DND-41 (cell line): ENCODE data around the gene CRACDL.

ENCODE experiments used
- ATAC-seq: fragments of 200-7000 bp; cut with Tn5 transposase; 3 replicates; pipeline ENCODE4 v1.9.1; 2021; ENCODE audit warnings: low read depth; ENCODE audit not compliant: insufficient read depth
- DNase-seq: peaks from one replicate; pipeline ENCODE4 v3.0.0-alpha.2; 2020
- H2AFZ ChIP-seq: 2 replicates; pipeline ENCODE4 v1.6.0; 2012; ENCODE audit warnings: low read depth, low read length
- H3K27ac ChIP-seq: 2 replicates; pipeline ENCODE4 v1.5.1; 2012; ENCODE audit warnings: low read length, inconsistent platforms
- H3K27me3 ChIP-seq: fragments of 200-600 bp; sonication (generic); 2 replicates; pipeline ENCODE4 v1.6.0; 2012; ENCODE audit warnings: low read length, mild to moderate bottlenecking, inconsistent platforms; ENCODE audit not compliant: insufficient read depth, poor library complexity
- H3K36me3 ChIP-seq: 2 replicates; pipeline ENCODE4 v1.5.1; 2012; ENCODE audit warnings: low read length, inconsistent platforms; ENCODE audit not compliant: insufficient read depth
- H3K4me1 ChIP-seq: 2 replicates; pipeline ENCODE4 v1.5.1; 2012; ENCODE audit warnings: mild to moderate bottlenecking, low read length; ENCODE audit not compliant: insufficient read depth
- H3K4me2 ChIP-seq: 2 replicates; pipeline ENCODE4 v1.6.0; 2012; ENCODE audit warnings: mild to moderate bottlenecking, moderate library complexity, low read length, inconsistent platforms; ENCODE audit not compliant: insufficient read depth
- H3K4me3 ChIP-seq, 2 experiments: fragments of 200-600 bp in 1 of 2; shearing (Covaris generic) in 1 of 2; 2 replicates each; pipeline ENCODE4 v1.5.1; 2012 to 2016; ENCODE audit warnings: inconsistent platforms in 2 of 2, low read length in 2 of 2, mild to moderate bottlenecking in 2 of 2, low read depth in 1 of 2, moderate library complexity in 1 of 2
- H3K79me2 ChIP-seq: 2 replicates; pipeline ENCODE4 v1.6.0; 2012; ENCODE audit warnings: low read length, inconsistent platforms; ENCODE audit not compliant: insufficient read depth
- H3K9ac ChIP-seq: 2 replicates; pipeline ENCODE4 v1.6.0; 2012; ENCODE audit warnings: low read depth, mild to moderate bottlenecking, inconsistent platforms, low read length, moderate library complexity
- H3K9me3 ChIP-seq: 2 replicates; pipeline ENCODE4 v1.5.1; 2012; ENCODE audit warnings: low read length, moderate library complexity, mild to moderate bottlenecking, inconsistent platforms; ENCODE audit not compliant: insufficient read depth, severe bottlenecking
- H4K20me1 ChIP-seq: 2 replicates; pipeline ENCODE4 v1.6.0; 2012; ENCODE audit warnings: low read length; ENCODE audit not compliant: insufficient read depth
- EZH2 ChIP-seq: IDR thresholded peaks from 3 replicates; pipeline ENCODE4 v1.6.1; 2012; ENCODE audit warnings: borderline replicate concordance, low read depth, mild to moderate bottlenecking, moderate library complexity, low read length, inconsistent platforms; ENCODE audit not compliant: severe bottlenecking
- TF ChIP-seq, protein P1 (sequence below): IDR thresholded peaks from 2 replicates; pipeline ENCODE4 v1.5.1; 2012; ENCODE audit warnings: borderline replicate concordance, low read length, moderate library complexity, mild to moderate bottlenecking; ENCODE audit not compliant: poor library complexity, severe bottlenecking; ENCODE audit errors: extremely low read depth

CRACDL gene

DNA sequence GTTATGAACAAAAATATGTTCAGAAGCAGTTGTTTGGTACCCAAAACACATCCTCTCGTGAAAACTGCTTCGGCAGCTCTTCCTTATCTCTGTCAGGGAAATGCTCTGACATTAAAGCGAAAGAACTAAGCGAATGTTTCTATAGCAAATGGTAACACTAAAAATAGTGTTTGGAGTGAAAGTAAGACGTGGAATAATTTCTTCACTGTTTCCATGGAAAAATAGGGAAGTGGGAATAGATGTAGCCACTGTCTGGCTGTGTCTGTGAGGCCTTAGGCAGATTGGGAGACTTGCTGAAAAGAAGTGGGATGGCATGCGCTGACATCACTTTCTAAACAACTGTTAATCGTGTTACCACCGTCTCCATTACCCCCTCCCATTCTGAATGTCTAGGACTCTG lies 11.5 kb upstream of the CRACDL start:
- H3K4me3 ChIP-seq = no peak overlapping the region

DNA sequence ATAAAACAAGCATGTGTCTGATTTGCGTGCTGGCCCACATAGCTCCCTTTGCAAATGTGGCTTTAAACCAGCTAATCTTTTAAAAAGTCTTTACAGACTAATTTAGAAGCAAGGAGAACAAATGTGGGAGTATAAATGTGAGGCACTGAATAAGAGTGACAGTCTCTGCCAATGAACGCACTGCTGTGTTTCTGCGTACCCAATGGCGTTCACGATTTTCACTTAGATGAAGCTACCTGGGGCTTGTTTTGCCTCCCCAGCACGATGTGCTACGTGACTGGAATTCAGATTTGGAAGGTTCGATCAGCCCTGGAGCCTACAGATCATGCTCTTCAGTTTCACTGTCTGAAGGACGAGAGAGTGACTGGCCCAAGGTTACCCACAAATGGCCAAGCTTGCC lies 10.8 kb upstream of the CRACDL start:
- no peaks in the 10 kb centered on the region for H3K4me1 ChIP-seq
- no peak overlapping the region for H2AFZ ChIP-seq
- H3K27me3 ChIP-seq = peaks cover 7% of the 10 kb centered on the region
- no peak for DNase-seq
- ATAC-seq = no peak
- TF ChIP-seq, protein P1, sequence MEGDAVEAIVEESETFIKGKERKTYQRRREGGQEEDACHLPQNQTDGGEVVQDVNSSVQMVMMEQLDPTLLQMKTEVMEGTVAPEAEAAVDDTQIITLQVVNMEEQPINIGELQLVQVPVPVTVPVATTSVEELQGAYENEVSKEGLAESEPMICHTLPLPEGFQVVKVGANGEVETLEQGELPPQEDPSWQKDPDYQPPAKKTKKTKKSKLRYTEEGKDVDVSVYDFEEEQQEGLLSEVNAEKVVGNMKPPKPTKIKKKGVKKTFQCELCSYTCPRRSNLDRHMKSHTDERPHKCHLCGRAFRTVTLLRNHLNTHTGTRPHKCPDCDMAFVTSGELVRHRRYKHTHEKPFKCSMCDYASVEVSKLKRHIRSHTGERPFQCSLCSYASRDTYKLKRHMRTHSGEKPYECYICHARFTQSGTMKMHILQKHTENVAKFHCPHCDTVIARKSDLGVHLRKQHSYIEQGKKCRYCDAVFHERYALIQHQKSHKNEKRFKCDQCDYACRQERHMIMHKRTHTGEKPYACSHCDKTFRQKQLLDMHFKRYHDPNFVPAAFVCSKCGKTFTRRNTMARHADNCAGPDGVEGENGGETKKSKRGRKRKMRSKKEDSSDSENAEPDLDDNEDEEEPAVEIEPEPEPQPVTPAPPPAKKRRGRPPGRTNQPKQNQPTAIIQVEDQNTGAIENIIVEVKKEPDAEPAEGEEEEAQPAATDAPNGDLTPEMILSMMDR = no peak
- no peak overlapping the region for H3K27ac ChIP-seq
- no peaks in the 10 kb centered on the region for H3K9me3 ChIP-seq
- no peak overlapping the region for H3K4me3 ChIP-seq
- no peak overlapping the region for H3K4me2 ChIP-seq
- no peaks in the 10 kb centered on the region for H4K20me1 ChIP-seq
- H3K9ac ChIP-seq = no peak overlapping the region
- no peaks in the 10 kb centered on the region for H3K79me2 ChIP-seq
- H3K36me3 ChIP-seq = no peaks in the 10 kb centered on the region

More for the DNA sequence above, 11.5 kb upstream of the CRACDL start:
- H4K20me1 ChIP-seq = no peaks in the 10 kb centered on the region
- no peaks in the 10 kb centered on the region for H3K36me3 ChIP-seq
- DNase-seq = no peak
- no peak for ATAC-seq
- H3K27me3 ChIP-seq = peaks cover 7% of the 10 kb centered on the region
- H3K79me2 ChIP-seq = no peaks in the 10 kb centered on the region
- no peak overlapping the region for H3K4me2 ChIP-seq
- no peak overlapping the region for H2AFZ ChIP-seq
- H3K9me3 ChIP-seq = no peaks in the 10 kb centered on the region
- no peaks in the 10 kb centered on the region for H3K4me1 ChIP-seq
- no peak overlapping the region for H3K9ac ChIP-seq
- TF ChIP-seq, protein P1 = no peak
- TF ChIP-seq EZH2 = no peak
- H3K27ac ChIP-seq = no peak overlapping the region

DNA sequence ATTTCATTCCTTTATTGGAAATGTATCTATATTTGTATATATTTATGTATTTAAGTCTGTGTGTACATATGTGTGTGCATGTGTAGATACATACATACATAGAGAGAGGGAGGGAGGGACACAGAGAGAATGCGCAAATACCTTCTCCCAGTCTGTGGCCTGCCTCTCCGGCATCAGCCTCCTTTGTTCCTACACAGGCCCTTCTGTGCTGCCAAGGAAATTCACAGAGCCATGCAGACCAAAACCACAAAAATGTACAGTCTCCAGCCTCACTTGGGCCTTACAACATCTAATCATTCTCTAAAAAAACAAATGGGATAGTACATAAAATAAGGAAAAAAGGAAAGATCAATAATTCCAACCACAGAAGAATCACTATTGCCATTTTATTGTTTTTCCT lies 8.8 kb upstream of the CRACDL start:
- ATAC-seq = no peak
- no peak for TF ChIP-seq EZH2
- TF ChIP-seq, protein P1 = no peak
- H4K20me1 ChIP-seq = no peaks in the 10 kb centered on the region
- H3K27me3 ChIP-seq = peaks cover 7% of the 10 kb centered on the region
- H3K4me3 ChIP-seq = no peak overlapping the region
- H2AFZ ChIP-seq = no peak overlapping the region
- H3K36me3 ChIP-seq = no peaks in the 10 kb centered on the region
- H3K27ac ChIP-seq = no peak overlapping the region
- H3K9ac ChIP-seq = no peak overlapping the region
- H3K79me2 ChIP-seq = no peaks in the 10 kb centered on the region
- peaks cover 4% of the 10 kb centered on the region; the same call in 1 of the 2 replicates for H3K4me1 ChIP-seq
- DNase-seq = no peak
- no peak overlapping the region for H3K4me2 ChIP-seq
- H3K9me3 ChIP-seq = no peaks in the 10 kb centered on the region

DNA sequence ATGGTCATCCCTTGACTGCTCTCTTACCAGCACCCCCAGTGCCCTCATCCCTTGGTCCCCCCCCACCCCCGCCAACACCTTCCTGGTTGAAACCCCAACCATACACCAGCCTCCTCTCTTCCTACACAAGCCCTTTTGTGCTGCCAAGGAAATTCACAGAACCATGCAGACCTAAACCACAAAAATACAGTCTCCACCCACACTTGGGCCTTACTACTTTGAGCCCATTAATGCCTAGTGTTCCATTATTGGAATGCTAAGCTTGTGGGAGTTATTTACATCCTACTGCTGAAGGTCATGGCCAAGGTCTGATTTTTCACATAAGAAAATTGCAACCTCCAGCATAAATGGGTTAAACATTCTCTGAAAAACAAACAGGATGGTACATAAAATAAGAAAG lies 4.1 kb upstream of the CRACDL start:
- Histone ChIP-seq H3K4me3 (no peak overlapping the region), H4K20me1 (no peaks in the 10 kb centered on the region), H3K9ac (no peak overlapping the region), H3K9me3 (no peaks in the 10 kb centered on the region), H3K27me3 (no peaks in the 10 kb centered on the region), H3K4me1 (peaks cover 4% of the 10 kb centered on the region; the same call in 1 of the 2 replicates), H3K27ac (no peak overlapping the region), H3K4me2 (no peak overlapping the region), H3K79me2 (no peaks in the 10 kb centered on the region), H2AFZ (no peak overlapping the region), H3K36me3 (no peaks in the 10 kb centered on the region)
- no peak for DNase-seq
- TF ChIP-seq EZH2 = no peak
- TF ChIP-seq, protein P1 = no peak
- no peak for ATAC-seq
